ENCODE results near the gene PRICKLE4. TPM values are rescaled to one million over a fixed set of nuclear protein-coding genes. Genes with fewer than 3 reads are reported as not detected.
"Not testable (repeated sequence)": the region's sequence is repeated elsewhere in the genome, so short reads cannot be mapped to it uniquely, and the experiment has no call there.

PRICKLE4 gene
- total RNA-seq, 4 donors from 2014 or later, result 15.5 to 38.4 (median 23.0) TPM

DNA sequence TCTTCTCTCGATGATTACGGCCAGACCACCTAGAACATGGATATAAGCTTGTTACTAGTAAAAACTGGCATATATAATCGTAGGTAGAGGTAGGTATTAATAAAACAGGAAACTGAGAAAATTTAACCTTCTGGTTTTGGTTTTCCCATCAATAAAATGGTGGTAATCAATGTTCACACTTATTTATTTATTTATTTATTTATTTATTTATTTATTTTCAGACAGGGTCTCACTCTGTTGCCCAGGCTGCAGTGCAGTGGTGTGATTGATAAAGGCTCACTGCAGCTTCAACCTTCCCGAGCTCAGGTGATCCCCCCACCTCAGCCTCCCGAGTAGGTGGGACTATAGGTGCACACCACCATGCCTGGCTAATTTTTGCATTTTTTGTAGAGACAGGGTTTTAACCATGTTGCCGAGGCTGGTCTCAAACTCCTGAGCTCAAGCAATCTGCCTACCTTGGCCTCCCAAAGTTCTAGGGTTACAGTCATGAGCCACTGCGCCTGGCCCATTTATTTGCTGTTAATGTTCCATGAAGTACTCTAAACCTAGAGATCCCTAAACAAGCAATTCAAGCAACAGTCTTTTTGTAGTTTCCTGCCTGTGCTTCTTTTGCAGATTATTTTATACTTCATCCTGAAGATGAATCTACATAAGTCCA lies 18.4 kb downstream of the PRICKLE4 start:
- Histone ChIP-seq H3K9me3 (no peaks in the 10 kb centered on the region), H3K4me3 (no peak overlapping the region), H3K36me3 (peaks cover 0 to 53% (median 0%) of the 10 kb centered on the region in 3 donors), H3K27ac (no peak overlapping the region), H3K4me1 (no peaks in the 10 kb centered on the region), H3K27me3 (no peaks in the 10 kb centered on the region)
- TF ChIP-seq, protein P1, sequence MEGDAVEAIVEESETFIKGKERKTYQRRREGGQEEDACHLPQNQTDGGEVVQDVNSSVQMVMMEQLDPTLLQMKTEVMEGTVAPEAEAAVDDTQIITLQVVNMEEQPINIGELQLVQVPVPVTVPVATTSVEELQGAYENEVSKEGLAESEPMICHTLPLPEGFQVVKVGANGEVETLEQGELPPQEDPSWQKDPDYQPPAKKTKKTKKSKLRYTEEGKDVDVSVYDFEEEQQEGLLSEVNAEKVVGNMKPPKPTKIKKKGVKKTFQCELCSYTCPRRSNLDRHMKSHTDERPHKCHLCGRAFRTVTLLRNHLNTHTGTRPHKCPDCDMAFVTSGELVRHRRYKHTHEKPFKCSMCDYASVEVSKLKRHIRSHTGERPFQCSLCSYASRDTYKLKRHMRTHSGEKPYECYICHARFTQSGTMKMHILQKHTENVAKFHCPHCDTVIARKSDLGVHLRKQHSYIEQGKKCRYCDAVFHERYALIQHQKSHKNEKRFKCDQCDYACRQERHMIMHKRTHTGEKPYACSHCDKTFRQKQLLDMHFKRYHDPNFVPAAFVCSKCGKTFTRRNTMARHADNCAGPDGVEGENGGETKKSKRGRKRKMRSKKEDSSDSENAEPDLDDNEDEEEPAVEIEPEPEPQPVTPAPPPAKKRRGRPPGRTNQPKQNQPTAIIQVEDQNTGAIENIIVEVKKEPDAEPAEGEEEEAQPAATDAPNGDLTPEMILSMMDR (IDR thresholded peaks at IDR 0.05), result no peak
- no peak for TF ChIP-seq POLR2A (IDR thresholded peaks at IDR 0.05)
- DNase-seq (ENCODE audit: low spot score in 2 of 2), result no peak
- WGBS, 2 donors, result 96% methylated on average over 7 of the region's 7 CpGs

DNA sequence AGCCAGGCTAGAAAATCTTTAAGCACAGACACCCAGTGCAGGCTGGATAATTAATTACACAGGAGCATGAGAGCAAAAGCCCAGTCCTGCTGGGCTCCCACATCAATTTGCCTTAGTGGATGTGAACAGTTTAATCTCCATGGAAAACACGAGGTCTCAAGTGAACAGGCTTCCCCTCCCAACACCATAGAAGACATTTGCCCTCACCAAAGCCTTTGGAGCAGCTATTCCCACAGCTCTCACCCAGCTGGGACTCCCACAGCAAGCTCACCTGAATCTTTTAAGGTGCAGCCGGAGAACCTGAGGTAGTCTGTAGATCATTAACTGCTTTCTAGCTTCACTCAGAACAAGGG lies 19.0 kb downstream of the PRICKLE4 start:
- H3K4me1 ChIP-seq, result no peaks in the 10 kb centered on the region
- H3K27me3 ChIP-seq, result no peaks in the 10 kb centered on the region
- H3K36me3 ChIP-seq, result peaks cover 0 to 48% (median 0%) of the 10 kb centered on the region in 3 donors
- DNase-seq (ENCODE audit: low spot score in 2 of 2), result no peak
- no peak for TF ChIP-seq EP300 (IDR thresholded peaks at IDR 0.05)
- WGBS, 2 donors, result 83 to 95% methylated on average over 2 of the region's 2 CpGs
- no peak overlapping the region for H3K4me3 ChIP-seq
- H3K9me3 ChIP-seq, result no peaks in the 10 kb centered on the region
- H3K27ac ChIP-seq, result no peak overlapping the region

DNA sequence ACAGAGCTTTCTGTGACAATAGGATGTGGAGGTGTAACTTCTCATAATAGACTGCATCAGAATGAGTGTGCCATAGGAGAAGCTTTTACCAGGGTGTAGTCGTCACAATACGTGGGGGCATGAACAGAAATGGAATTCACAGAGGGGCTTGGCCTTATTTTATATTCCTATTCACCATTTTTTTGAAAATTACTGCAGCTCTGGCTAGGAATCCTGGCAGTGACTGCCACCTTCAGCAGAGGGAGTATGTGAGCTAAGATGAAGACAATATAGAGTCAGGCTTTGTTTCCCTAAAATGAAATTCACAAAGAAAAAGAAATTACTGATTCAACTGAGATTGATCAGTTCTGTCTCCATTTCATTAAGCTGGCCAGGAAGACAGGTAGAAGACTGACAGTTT lies 20.8 kb downstream of the PRICKLE4 start:
- Histone ChIP-seq H3K9me3 (no peaks in the 10 kb centered on the region), H3K27ac (no peak overlapping the region), H3K4me1 (no peaks in the 10 kb centered on the region), H3K27me3 (no peaks in the 10 kb centered on the region), H3K4me3 (no peak overlapping the region), H3K36me3 (peaks cover 0 to 47% (median 0%) of the 10 kb centered on the region in 3 donors)
- TF ChIP-seq EP300 (IDR thresholded peaks at IDR 0.05) (no peak), POLR2A (IDR thresholded peaks at IDR 0.05) (no peak)
- TF ChIP-seq, protein P1 (IDR thresholded peaks at IDR 0.05), result peak in 1 of 5 experiments; percentile 5
- 55 to 56% methylated on average over 2 of the region's 2 CpGs for WGBS, 2 donors
- DNase-seq (ENCODE audit: low spot score in 2 of 2), result no peak

DNA sequence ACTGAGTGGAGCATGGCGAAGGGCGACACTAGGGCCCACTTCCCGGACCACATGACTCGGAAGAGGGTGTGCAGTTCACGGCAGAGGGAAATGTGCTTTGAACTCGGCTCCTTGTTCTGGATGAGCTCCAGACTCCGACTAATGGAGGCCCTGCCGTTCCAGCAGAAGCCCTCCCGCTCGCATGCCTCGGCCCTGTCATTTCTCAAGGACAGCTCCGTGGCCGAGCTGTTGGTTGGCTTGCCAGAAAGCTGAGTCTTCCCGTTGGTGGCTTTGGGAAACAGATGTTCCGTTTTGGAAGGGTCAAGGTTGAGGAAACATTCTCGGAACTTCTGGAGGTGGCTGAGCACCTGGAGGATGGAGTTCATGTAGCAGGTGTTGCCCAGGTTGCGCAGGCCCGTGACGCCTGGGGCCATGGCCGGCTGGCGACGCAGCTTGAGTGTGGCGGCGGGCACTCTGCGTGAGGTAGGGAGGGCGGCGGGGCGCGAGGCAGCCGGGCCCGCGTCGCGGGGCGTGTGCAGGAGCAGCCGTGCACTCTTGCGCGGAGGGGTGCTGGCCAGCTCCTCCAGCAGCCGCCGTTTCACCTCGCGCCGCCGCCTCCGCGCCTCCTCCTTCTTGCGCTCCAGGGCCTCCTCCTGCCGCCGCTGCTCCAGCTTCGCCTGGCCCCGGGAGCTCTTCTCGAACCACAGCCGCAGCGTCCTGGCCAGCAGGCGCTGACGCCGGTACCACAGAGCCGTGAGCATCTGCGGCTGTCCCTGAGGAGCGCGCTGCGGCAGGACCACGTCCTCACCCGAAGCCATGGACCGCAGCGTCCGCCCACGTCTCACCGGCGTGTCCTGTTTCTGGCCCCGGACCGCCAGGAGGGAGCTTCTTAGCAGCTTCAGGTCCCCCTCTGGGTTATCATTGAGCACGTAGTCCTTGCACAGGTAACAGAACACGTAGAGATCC lies 25.5 kb downstream of the PRICKLE4 start:
- Histone ChIP-seq H3K27me3 (no peaks in the 10 kb centered on the region), H3K36me3 (peaks cover 0 to 22% (median 0%) of the 10 kb centered on the region in 3 donors), H3K4me1 (no peaks in the 10 kb centered on the region), H3K9me3 (no peaks in the 10 kb centered on the region), H3K4me3 (no peak overlapping the region), H3K27ac (no peak overlapping the region)
- 94 to 96% methylated on average over 74 of the region's 74 CpGs for WGBS, 2 donors
- DNase-seq (ENCODE audit: low spot score in 2 of 2), result no peak
- TF ChIP-seq EP300 (IDR thresholded peaks at IDR 0.05), result no peak
- no peak for TF ChIP-seq POLR2A (IDR thresholded peaks at IDR 0.05)
- TF ChIP-seq, protein P1 (IDR thresholded peaks at IDR 0.05), result no peak

DNA sequence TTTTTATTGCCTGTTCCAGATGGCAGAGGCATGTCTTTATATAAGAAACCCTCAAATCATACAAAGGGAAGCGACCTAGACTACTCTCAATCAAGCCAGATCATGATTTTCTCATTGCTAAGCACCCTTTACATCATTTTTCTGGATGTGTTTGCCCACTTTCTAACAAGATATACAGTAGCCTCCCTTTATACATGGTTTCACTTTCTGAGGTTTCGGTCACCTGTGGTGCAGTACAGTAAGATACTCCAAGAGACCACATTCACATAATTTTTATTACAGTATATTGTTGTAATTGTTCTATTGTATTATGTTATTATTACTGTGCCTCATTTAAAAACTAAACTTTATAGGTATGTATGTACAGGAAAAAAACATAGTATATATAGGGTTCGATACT lies 30.5 kb downstream of the PRICKLE4 start:
- Histone ChIP-seq H3K36me3 (peaks cover 0 to 6% (median 0%) of the 10 kb centered on the region in 3 donors), H3K9me3 (no peaks in the 10 kb centered on the region), H3K27me3 (no peaks in the 10 kb centered on the region), H3K27ac (no peak overlapping the region), H3K4me1 (no peaks in the 10 kb centered on the region), H3K4me3 (no peak overlapping the region)
- no peak for DNase-seq (ENCODE audit: low spot score in 2 of 2)
- TF ChIP-seq EP300 (IDR thresholded peaks at IDR 0.05) (no peak), POLR2A (IDR thresholded peaks at IDR 0.05) (no peak)
- TF ChIP-seq, protein P1 (IDR thresholded peaks at IDR 0.05), result no peak
- 90 to 93% methylated on average over 3 of the region's 3 CpGs for WGBS, 2 donors

DNA sequence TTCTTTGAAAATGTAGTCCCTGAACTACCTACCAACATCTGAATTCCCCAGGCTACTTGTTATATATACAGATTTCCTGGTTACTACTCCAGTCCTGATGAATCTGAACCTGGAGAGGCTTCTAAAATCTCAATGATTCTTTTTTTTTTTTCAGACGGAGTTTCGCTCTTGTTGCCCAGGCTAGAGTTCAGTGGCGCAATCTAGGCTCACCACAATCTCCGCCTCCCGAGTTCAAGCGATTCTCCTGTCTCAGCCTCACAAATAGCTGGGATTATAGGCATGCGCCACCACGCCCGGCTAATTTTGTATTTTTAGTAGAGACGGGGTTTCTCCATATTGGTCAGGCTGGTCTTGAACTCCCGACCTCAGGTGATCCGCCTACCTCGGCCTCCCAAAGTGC lies 31.4 kb downstream of the PRICKLE4 start:
- not testable (repeated sequence) for DNase-seq (ENCODE audit: low spot score in 2 of 2); H3K27me3 ChIP-seq; H3K27ac ChIP-seq; H3K4me1 ChIP-seq; H3K4me3 ChIP-seq; H3K9me3 ChIP-seq; H3K36me3 ChIP-seq
- 95 to 97% methylated on average over 13 of the region's 13 CpGs for WGBS, 2 donors

All from tibial nerve (tissue), 4 donors.